Measurements from ENCODE around the gene CNPY4.

Gene CNPY4

GRCh38 chr7:100091411-100092181 is 27.8 kb upstream of the CNPY4 start:
- DNase-seq (ENCODE audit: low spot score): no peak

GRCh38 chr7:100093054-100093453 is 26.4 kb upstream of the CNPY4 start:
- DNase-seq (ENCODE audit: low spot score): no peak

GRCh38 chr7:100093498-100093897 is 25.9 kb upstream of the CNPY4 start:
- DNase-seq (ENCODE audit: low spot score): no peak

- no peak for DNase-seq (ENCODE audit: low spot score)
Observed at GRCh38 chr7:100093925-100094486, 25.4 kb upstream of the CNPY4 start.

- no peak for DNase-seq (ENCODE audit: low spot score)
Observed at GRCh38 chr7:100095289-100095688, 24.1 kb upstream of the CNPY4 start.

GRCh38 chr7:100095704-100096103 is 23.7 kb upstream of the CNPY4 start:
- DNase-seq (ENCODE audit: low spot score): no peak

DNA sequence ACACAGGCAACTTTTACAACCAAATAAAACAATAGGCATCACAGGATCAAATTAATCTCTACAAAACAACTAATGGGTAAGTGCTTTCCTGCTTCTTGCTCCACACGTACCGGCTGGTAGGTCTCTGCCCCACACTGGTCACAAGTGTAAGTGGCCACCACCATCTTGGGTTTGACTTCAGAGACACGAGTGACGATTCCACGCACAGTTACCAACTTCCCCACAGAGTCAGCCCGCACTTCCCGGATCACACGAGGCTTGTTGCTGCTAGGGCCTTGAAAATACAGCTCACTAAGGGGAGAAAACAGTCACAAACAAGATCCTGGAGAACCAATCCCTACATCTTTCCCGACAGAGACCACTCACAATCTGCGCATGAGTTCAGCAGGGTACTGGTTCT is 20.5 kb upstream of the CNPY4 start:
- no peak for DNase-seq (ENCODE audit: low spot score)

DNA sequence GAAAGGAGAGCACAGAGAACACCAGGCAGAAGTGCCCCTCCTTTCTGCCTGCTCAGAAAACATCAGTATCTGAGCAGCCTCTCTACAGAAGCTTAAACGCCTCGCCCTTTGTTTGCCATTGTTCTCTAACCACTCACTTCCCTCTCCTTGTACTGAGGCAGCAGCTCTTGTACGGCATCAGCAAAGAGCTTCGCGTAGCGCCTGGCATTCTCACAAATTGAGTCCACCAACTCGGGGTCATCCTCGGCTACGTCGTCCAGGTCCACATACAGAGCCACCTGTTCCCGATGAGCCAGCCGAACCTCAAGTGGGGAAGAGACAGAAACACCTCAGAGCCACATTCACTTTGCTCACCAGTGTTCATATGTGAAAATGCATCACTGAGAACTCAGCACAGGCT is 20.0 kb upstream of the CNPY4 start:
- DNase-seq (ENCODE audit: low spot score): no peak

GRCh38 chr7:100100420-100101015 is 18.9 kb upstream of the CNPY4 start:
- peak; percentile 91 for DNase-seq (ENCODE audit: low spot score)

- DNase-seq (ENCODE audit: low spot score): peak; percentile 96
Observed at GRCh38 chr7:100101016-100101862, 18.2 kb upstream of the CNPY4 start, which contains the start of the genes AP4M1 and MCM7. TSS of gene AP4M1 (plus strand) at chr7:100101643. CDS start at chr7:100101715, 72 bp downstream. TSS of gene MCM7 (minus strand) at chr7:100101397. CDS start at chr7:100101294, 103 bp downstream.

DNA sequence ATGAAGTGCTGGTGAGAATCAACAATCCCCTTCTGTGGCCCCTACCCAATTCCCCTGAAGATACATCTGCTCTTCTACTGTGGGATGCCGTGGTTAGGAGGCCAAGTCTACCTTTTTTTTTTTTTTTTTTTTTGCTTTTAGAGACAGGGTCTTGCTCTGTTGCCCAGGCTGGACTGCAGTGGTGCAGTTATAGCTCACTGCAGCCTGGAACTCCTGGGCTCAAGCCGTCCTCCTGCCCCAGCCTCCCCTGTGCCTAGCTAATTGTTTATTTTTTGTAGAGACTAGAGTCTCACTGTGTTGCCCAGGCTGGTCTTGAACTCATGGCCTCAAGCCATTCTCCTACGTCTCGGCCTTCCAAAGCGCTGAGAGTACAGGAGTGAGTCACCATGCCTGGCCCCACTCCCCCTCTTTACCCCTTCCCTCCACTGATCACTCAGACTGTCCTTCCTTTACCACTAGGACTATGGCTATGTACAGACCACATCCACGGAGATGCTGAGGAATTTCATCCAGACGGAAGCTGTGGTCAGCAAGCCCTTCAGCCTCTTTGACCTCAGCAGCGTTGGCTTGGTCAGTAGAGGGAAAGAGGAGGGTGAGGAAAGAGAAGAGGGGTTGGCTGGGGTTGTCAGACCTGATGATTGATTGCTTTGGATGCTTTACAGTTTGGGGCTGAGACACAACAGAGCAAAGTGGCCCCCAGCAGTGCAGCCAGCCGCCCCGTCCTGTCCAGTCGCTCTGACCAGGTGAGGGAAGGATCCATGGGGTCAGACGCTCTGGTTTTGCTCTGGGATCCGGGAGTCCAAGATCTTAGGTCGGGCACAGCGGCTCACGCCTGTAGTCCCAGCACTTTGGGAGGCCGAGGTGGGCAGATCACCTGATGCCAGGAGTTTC is 16.2 kb upstream of the CNPY4 start:
- DNase-seq (ENCODE audit: low spot score): no peak

DNA sequence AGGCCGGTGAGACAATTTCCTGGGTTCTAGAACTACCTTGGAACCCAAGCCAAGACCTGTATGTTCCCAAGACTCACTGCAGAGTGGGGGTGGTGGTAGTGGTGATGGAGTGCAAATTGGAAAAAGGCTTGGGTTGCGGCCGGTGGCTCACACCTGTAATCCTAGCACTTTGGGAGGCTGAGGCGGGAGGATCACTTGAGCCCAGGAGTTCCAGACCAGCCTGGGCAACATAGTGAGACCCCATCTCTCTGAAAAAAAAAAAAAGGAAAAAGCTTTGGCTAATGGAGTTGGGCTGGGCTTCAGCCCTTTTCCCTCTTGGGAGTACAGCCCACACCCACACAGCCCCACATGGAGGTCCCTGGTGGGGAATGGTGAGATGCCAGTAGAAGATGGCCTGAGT is 13.9 kb upstream of the CNPY4 start:
- no peak for DNase-seq (ENCODE audit: low spot score)

DNA sequence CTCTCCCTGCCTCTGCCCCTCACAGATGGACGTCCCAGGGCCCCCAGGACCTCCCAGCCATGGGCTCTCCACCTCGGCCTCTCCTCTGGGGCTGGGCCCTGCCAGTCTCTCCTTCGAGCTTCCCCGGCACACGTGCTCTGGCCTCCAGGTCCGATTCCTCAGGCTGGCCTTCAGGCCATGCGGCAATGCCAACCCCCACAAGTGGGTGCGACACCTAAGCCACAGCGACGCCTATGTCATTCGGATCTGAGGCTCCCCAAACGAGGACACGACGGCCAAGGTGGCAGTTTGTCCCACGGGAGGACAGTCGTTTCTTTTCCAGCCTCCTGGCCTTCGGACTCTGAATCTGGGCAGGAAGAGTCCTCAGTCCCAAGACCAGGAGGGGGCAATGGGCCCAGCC is 12.8 kb upstream of the CNPY4 start:
- no peak for DNase-seq (ENCODE audit: low spot score)

DNA sequence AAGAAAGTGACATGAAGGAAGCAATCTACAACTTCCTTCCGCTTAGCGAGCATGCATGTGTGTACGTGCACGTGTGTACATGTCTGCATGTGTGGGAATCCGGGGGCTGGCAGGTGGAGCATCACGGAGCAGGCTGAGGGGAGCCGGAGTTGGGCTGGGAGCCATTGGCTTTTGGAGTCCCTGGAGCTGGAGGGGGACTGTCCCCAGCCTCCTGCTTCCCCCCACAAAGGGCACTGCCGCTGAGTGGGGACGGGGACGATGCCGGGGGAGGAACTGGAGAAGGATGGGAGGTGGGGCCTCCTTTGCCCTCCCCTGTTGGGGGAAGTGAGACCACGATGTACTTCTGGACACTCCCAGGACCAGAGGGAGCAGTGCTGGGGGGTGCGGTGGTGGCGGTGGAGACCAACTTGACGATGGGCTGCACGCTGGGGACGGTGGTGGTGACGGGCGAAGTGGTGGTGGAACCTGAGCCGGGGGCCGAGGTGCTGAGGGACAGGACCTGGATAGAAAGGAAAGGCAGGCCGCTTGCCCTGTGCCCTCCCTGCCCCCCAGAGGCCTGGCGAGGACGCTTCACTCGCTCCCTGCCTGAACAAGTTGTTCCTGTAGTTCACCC is 12.2 kb upstream of the CNPY4 start:
- no peak for DNase-seq (ENCODE audit: low spot score)

DNA sequence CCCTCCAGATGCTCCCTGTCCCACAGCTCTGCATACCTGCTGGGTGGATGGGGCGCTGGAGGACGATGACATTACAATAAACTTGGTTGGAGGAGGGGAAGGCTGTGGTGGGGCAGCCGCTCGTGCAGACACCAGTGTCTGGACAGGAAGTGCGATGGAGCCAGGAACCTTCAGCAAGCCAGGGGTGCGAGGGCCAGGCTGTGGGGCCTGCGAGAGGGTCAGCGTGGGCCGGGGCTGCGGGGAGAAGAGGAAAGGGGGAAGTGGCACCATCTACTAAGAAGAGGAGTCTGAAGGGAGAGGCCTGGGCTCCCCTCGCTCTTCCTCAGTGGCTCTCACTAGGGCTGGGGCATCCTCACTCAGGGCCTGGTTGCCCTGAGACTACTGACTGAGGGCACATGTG is 11.5 kb upstream of the CNPY4 start:
- DNase-seq (ENCODE audit: low spot score): no peak

GRCh38 chr7:100109521-100110163 is 9.8 kb upstream of the CNPY4 start:
- DNase-seq (ENCODE audit: low spot score): no peak

DNA sequence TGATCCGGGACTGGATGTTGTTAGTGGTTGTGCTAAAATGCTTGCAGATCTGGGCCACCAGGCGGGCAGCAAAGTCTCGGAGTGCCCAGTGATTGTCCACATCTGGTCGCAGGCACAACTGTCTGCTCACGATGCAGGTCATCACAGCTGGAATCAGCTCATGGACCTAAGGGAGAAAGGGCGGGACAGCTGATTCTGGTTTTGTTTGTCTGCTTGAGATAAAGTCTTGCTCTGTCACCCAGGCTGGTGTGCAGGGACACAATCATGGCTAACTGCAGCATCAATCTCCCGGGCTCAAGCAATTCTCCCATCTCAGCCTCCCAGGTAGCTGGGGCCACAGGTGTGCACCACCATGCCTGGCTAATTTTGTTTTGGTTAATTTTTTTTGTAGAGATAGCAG is 8.3 kb upstream of the CNPY4 start:
- no peak for DNase-seq (ENCODE audit: low spot score)

- no peak for DNase-seq (ENCODE audit: low spot score)
Observed at GRCh38 chr7:100111914-100112313, 7.5 kb upstream of the CNPY4 start.

DNA sequence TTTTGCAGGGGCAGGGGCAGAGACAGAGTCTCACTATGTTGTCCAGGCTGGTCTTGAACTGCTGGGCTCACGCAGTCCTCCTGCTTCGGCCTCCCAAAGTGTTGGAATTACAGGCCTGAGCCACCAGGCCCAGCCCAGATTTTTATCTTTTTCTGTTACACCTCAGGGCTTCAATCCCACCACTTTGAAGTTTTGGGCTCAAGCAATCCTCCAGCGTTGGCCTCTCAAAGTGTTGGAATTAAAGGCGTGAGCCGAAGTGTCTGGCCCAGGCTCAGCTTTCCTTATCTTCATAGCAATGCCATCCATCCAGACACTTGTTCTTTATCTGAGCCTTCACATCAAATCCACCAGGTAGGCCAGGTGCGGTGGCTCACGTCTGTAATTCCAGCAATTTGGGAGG is 4.4 kb upstream of the CNPY4 start:
- no peak for DNase-seq (ENCODE audit: low spot score)

DNA sequence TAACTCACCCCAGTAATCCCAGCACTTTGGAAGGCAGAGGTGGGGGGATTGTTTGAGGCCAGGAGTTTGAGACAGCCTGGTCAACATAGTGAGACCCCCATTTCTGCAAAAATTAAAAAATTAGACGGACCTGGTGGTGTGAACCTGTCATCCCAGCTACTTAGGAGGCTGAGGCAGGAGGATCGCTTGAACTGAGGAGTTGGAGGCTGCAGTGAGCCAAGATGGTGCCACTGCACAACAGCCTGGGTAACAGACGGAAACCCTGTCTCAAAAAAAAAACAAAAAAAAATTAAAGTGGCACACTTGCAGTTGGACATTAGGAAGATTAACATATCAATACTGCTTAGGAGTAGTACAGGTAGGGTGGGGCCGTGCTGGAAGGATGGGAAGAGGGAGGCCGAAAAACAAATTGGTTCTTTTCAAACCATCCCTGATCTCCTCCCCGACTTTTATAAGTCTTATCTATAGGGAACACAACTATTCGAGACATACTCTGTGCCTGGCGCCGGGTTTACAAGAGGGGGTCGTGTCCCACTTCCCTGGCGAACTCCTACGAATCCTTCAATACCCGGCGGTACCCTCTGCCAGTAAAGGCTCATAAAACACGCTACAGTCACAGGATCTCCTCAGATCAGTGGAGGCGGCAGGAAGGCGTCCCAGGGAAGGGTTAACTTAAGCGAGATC is 904 bp upstream of the CNPY4 start:
- no peak for DNase-seq (ENCODE audit: low spot score)
